NCI-H748 (cell line): Measurements from ENCODE around the gene DDIAS.
"Not testable (repeated sequence)": the region's sequence is repeated elsewhere in the genome, so short reads cannot be mapped to it uniquely, and the experiment has no call there.

ENCODE experiments used
- DNase-seq: peaks from one replicate; lab custom pipeline; 2025; ENCODE audit not compliant: unreplicated experiment; lab: John Stamatoyannopoulos, UW

The DDIAS gene

GRCh38 chr11:82962021-82962420 lies 60.5 kb downstream of the DDIAS start:
- not testable (repeated sequence) for DNase-seq

- DNase-seq: no peak
Observed at GRCh38 chr11:82967381-82967780, 65.8 kb downstream of the DDIAS start.

GRCh38 chr11:82969811-82970210 lies 68.3 kb downstream of the DDIAS start:
- no peak for DNase-seq

GRCh38 chr11:82970507-82971083 lies 69.1 kb downstream of the DDIAS start:
- not testable (repeated sequence) for DNase-seq

- not testable (repeated sequence) for DNase-seq
Observed at GRCh38 chr11:82971519-82971946, 70.0 kb downstream of the DDIAS start.

GRCh38 chr11:82972103-82972502 lies 70.6 kb downstream of the DDIAS start:
- no peak for DNase-seq

- no peak for DNase-seq
Observed at GRCh38 chr11:82974135-82974534, 72.6 kb downstream of the DDIAS start.

GRCh38 chr11:82974851-82975250 lies 73.3 kb downstream of the DDIAS start:
- no peak for DNase-seq

- DNase-seq: no peak
Observed at GRCh38 chr11:82975882-82976281, 74.3 kb downstream of the DDIAS start.

- DNase-seq: no peak
Observed at GRCh38 chr11:82976786-82977185, 75.2 kb downstream of the DDIAS start.

GRCh38 chr11:82978422-82979099 lies 77.0 kb downstream of the DDIAS start:
- no peak for DNase-seq

- DNase-seq: no peak
Observed at GRCh38 chr11:82979824-82980223, 78.3 kb downstream of the DDIAS start.

- no peak for DNase-seq
Observed at GRCh38 chr11:82980292-82980691, 78.8 kb downstream of the DDIAS start.

GRCh38 chr11:82980947-82981346 lies 79.4 kb downstream of the DDIAS start:
- DNase-seq: no peak

- DNase-seq: no peak
Observed at GRCh38 chr11:82981852-82982251, 80.3 kb downstream of the DDIAS start.
